CD4-positive, alpha-beta T cell treated with Interleukin-15 for 1 hour (primary cell): ENCODE data around the gene GPSM3.
"Not testable (repeated sequence)": the region's sequence is repeated elsewhere in the genome, so short reads cannot be mapped to it uniquely, and the experiment has no call there.

Experiments
- DNase-seq: peaks from one replicate; pipeline ENCODE4 v3.0.0-alpha.2; 2020

Gene GPSM3

GRCh38 chr6:32148289-32149091 is 44.0 kb downstream of the GPSM3 start:
- DNase-seq: peak; percentile 76

- no peak for DNase-seq
Observed at GRCh38 chr6:32147401-32148132, 44.9 kb downstream of the GPSM3 start.

GRCh38 chr6:32146687-32147086 is 45.8 kb downstream of the GPSM3 start:
- DNase-seq: no peak

GRCh38 chr6:32146287-32146686 is 46.2 kb downstream of the GPSM3 start:
- no peak for DNase-seq

DNA sequence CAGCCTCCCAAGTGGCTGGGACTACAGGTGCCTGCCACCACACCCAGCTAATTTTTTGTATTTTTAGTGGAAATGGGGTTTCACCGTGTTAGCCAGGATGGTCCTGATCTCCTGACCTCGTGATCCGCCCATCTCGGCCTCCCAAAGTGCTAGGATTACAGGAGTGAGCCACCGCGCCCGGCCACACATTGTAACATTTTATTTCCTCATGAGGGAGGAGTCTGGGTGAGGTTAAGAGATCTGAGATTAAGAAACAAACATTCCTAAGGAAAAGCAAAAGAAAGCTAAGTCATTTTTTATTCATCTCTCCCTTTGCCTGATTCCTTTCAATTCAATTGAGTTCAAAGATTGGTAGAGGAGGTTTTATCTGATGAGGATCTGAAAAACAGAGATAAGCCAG is 48.2 kb downstream of the GPSM3 start:
- DNase-seq: not testable (repeated sequence)
